WI38 (cell line): ENCODE results near the gene FAM83F.

Experiments used
- H3K4me3 ChIP-seq: 2 replicates; pipeline ENCODE4 v1.5.1; 2011; ENCODE audit warnings: low read depth, mild to moderate bottlenecking, control low read depth, low read length
- TF ChIP-seq, protein P1 (sequence below): IDR thresholded peaks from 2 replicates; pipeline ENCODE4 v1.5.1; 2012; ENCODE audit warnings: low read depth, mild to moderate bottlenecking, control low read depth, low read length

Gene FAM83F

GRCh38 chr22:40056559-40056958 is 61.8 kb downstream of the FAM83F start:
- H3K4me3 ChIP-seq: no peak overlapping the region
- TF ChIP-seq, protein P1, sequence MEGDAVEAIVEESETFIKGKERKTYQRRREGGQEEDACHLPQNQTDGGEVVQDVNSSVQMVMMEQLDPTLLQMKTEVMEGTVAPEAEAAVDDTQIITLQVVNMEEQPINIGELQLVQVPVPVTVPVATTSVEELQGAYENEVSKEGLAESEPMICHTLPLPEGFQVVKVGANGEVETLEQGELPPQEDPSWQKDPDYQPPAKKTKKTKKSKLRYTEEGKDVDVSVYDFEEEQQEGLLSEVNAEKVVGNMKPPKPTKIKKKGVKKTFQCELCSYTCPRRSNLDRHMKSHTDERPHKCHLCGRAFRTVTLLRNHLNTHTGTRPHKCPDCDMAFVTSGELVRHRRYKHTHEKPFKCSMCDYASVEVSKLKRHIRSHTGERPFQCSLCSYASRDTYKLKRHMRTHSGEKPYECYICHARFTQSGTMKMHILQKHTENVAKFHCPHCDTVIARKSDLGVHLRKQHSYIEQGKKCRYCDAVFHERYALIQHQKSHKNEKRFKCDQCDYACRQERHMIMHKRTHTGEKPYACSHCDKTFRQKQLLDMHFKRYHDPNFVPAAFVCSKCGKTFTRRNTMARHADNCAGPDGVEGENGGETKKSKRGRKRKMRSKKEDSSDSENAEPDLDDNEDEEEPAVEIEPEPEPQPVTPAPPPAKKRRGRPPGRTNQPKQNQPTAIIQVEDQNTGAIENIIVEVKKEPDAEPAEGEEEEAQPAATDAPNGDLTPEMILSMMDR: no peak

GRCh38 chr22:40057652-40058051 is 62.9 kb downstream of the FAM83F start:
- no peak overlapping the region for H3K4me3 ChIP-seq
- TF ChIP-seq, protein P1: no peak

DNA sequence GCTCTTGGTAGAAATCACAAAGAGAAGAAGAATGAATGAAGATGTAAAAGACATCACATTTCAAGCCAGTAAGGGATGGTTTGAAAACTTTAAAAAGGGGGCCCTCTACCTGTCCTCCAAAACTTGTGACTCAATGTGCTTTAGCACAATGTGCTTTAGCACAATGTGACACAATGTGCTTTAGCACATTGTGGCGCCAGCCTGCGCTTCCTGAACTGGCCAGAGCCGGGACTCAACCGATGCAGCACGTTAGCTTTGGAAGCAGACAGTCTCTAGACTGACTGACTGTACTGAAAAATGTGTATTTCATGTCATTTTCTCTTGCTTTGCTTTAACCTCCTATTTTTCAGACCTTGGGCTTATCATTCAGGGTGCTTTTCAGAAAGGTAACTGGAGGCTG is 63.5 kb downstream of the FAM83F start:
- TF ChIP-seq, protein P1: no peak
- no peak overlapping the region for H3K4me3 ChIP-seq

GRCh38 chr22:40065981-40066380 is 71.2 kb downstream of the FAM83F start:
- no peak overlapping the region for H3K4me3 ChIP-seq
- TF ChIP-seq, protein P1: no peak

DNA sequence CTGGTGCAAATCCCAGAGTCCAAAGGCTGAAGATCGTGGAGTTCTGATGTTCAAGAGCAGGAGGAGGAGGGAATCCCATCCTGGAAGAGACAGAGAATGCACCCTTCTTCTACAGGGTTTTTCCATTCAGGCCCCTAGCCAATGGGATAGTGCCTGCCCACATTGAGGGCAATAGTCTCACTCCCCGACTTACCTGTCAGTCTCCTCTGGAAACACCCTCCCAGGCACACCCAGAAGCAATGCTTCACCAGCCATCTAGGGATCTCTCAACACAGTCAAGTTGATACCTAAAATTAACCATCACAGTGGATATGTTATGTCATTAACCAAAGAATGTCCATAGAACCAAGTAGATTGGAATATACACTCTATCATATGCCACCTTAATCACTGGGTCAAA is 72.9 kb downstream of the FAM83F start:
- no peak overlapping the region for H3K4me3 ChIP-seq
- TF ChIP-seq, protein P1: no peak

- TF ChIP-seq, protein P1: no peak
- H3K4me3 ChIP-seq: no peak overlapping the region
These were observed 75.9 kb downstream of the FAM83F start for GRCh38 chr22:40070701-40071100.

DNA sequence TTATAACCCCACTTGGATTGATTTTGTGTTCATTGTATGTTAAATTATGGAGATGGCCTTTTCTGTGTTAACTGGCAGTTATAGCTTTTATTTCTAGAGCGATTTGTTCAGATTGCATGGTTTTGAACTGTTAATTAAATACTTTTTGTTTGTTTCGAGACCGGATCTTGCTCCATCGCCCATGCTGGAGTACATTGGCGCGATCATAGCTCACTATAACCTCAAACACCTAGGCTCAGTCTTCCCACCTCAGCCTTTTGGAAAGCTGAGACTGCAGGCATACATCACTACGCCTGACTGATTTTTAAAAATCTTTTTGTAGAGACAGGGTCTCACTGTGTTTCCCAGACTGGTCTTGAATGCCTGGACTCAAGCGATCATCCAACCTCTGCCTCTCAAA is 77.0 kb downstream of the FAM83F start:
- H3K4me3 ChIP-seq: no peak overlapping the region
- TF ChIP-seq, protein P1: no peak
